BJ (cell line): ENCODE results near the gene MBLAC1. TPM values are rescaled to one million over a fixed set of nuclear protein-coding genes. Genes with fewer than 3 reads are reported as not detected.

Source experiments
- CTCF ChIA-PET: fragments of 350-600 bp; formaldehyde crosslinking; extraction: SDS; loops from one replicate; lab custom pipeline; 2021; ENCODE audit warnings: antibody characterized with exemption, inconsistent platforms; lab: Yijun Ruan, JAX
- POLR2A ChIA-PET: fragments of 300-600 bp; sonication (Branson Sonifier 250); formaldehyde crosslinking; extraction: SDS; loops from one replicate; lab custom pipeline; 2021; ENCODE audit warnings: antibody characterized with exemption; lab: Charles Lee
- DNase-seq: peaks from one replicate; pipeline ENCODE4 v3.0.0-alpha.2; 2011; ENCODE audit warnings: low read depth
- H3K27me3 ChIP-seq: 2 replicates; pipeline ENCODE4 v1.6.0; 2011; ENCODE audit warnings: low read length; ENCODE audit not compliant: control insufficient read depth, insufficient read depth
- H3K36me3 ChIP-seq: 2 replicates; pipeline ENCODE4 v1.5.1; 2011; ENCODE audit warnings: low read length; ENCODE audit not compliant: control insufficient read depth, insufficient read depth
- H3K4me3 ChIP-seq: 2 replicates; pipeline ENCODE4 v1.5.1; 2011; ENCODE audit warnings: low read depth, mild to moderate bottlenecking, control low read depth, low read length
- CTCF ChIP-seq: IDR thresholded peaks from 2 replicates; pipeline ENCODE4 v1.5.1; 2011; ENCODE audit warnings: low read depth, mild to moderate bottlenecking, control low read depth, inconsistent platforms, low read length, moderate library complexity; ENCODE audit not compliant: insufficient read depth
- polyA plus RNA-seq: library from polyadenylated mRNA; depleted of rRNA; stranded (reverse); fragments of >200 nt; gene quantifications from 2 replicates; pipeline ENCODE4 v1.2.3, GENCODE V29; 2011

The MBLAC1 gene
- polyA plus RNA-seq, 1 experiment, result 1.6 TPM

- no peak for TF ChIP-seq CTCF
- Histone ChIP-seq H3K4me3 (no peak overlapping the region), H3K36me3 (no peaks in the 10 kb centered on the region), H3K27me3 (no peaks in the 10 kb centered on the region)
- ChIA-PET CTCF (interaction anchor here (1.0 to 1.3 kb wide), 2 partner anchors 30 to 44 kb away, joined by 3 to 4 read pairs; no protein-coding TSS in a partner anchor), POLR2A (no interaction called here)
- no peak for DNase-seq
Measured at GRCh38 chr7:100163006-100163531, 36.3 kb downstream of the MBLAC1 start.

- no peak for TF ChIP-seq CTCF
- no peaks in the 10 kb centered on the region for H3K27me3 ChIP-seq
Measured at GRCh38 chr7:100163871-100164270, 37.1 kb downstream of the MBLAC1 start.

GRCh38 chr7:100166317-100166940 lies 39.7 kb downstream of the MBLAC1 start:
- POLR2A ChIA-PET, result no interaction called here
- CTCF ChIA-PET, result interaction anchor here (0.8 to 5.0 kb wide), 2 partner anchors 10 to 35 kb away, joined by 3 to 22 read pairs; no protein-coding TSS in a partner anchor
- Histone ChIP-seq H3K27me3 (no peaks in the 10 kb centered on the region), H3K4me3 (no peak overlapping the region), H3K36me3 (no peaks in the 10 kb centered on the region)
- TF ChIP-seq CTCF, result no peak
- DNase-seq, result no peak

More at GRCh38 chr7:100163871-100164270, 37.1 kb downstream of the MBLAC1 start:
- no peak overlapping the region for H3K4me3 ChIP-seq
- ChIA-PET CTCF (interaction anchor here (1.3 kb wide), 1 partner anchor 31 kb away, joined by 4 read pairs; no protein-coding TSS in a partner anchor), POLR2A (no interaction called here)
- no peak for DNase-seq
- no peaks in the 10 kb centered on the region for H3K36me3 ChIP-seq

- TF ChIP-seq CTCF, result no peak
- CTCF ChIA-PET, result interaction anchor here (0.6 to 5.0 kb wide), 4 partner anchors 10 to 150 kb away, joined by 3 to 22 read pairs (median 4); partner anchors contain the start of genes GPC2 and STAG3
Measured at GRCh38 chr7:100166970-100167911, 40.5 kb downstream of the MBLAC1 start.

More at GRCh38 chr7:100166970-100167911, 40.5 kb downstream of the MBLAC1 start:
- POLR2A ChIA-PET, result no interaction called here
- DNase-seq, result no peak
- no peaks in the 10 kb centered on the region for H3K27me3 ChIP-seq
- peak overlapping the region; percentile 42; the same call in 1 of the 2 replicates for H3K4me3 ChIP-seq
- H3K36me3 ChIP-seq, result no peaks in the 10 kb centered on the region
